Astrocyte of the cerebellum (primary cell): Measurements from ENCODE around the gene GPC5.

ENCODE experiments used
- DNase-seq: peaks from one replicate; pipeline ENCODE4 v3.0.0-alpha.2; 2011; ENCODE audit warnings: low read depth
- H3K4me3 ChIP-seq: 2 replicates; pipeline ENCODE4 v1.5.1; 2011; ENCODE audit warnings: mild to moderate bottlenecking, low read depth, low read length, moderate library complexity
- CTCF ChIP-seq: IDR thresholded peaks from 2 replicates; pipeline ENCODE4 v1.5.1; 2012; ENCODE audit warnings: low read length, low read depth, moderate library complexity, mild to moderate bottlenecking; ENCODE audit errors: missing control alignments
- in situ Hi-C: cut with HindIII; loops from 2 replicates; pipeline ENCODE4 v1.10.0; 2017; ENCODE audit warnings: low sequenced_read_pairs

GPC5 gene

GRCh38 chr13:92802776-92803175 lies 1404.4 kb downstream of the GPC5 start:
- H3K4me3 ChIP-seq: no peak overlapping the region
- TF ChIP-seq CTCF: no peak
- no peak for DNase-seq
- in situ Hi-C loops: no loop called here

GRCh38 chr13:92804346-92804745 lies 1405.9 kb downstream of the GPC5 start:
- TF ChIP-seq CTCF: no peak
- H3K4me3 ChIP-seq: no peak overlapping the region
- DNase-seq: no peak
- in situ Hi-C loops: no loop called here

- no peak for TF ChIP-seq CTCF
- in situ Hi-C loops: no loop called here
- no peak overlapping the region for H3K4me3 ChIP-seq
- DNase-seq: no peak
These were observed 1406.5 kb downstream of the GPC5 start for GRCh38 chr13:92804926-92805325.

- H3K4me3 ChIP-seq: no peak overlapping the region
- TF ChIP-seq CTCF: no peak
- no peak for DNase-seq
These were observed 1407.3 kb downstream of the GPC5 start for GRCh38 chr13:92805766-92806165.

GRCh38 chr13:92806215-92806614 lies 1407.8 kb downstream of the GPC5 start:
- no peak overlapping the region for H3K4me3 ChIP-seq
- no peak for DNase-seq
- in situ Hi-C loops: no loop called here
- no peak for TF ChIP-seq CTCF

More at GRCh38 chr13:92805766-92806165, 1407.3 kb downstream of the GPC5 start:
- in situ Hi-C loops: no loop called here

GRCh38 chr13:92807353-92807752 lies 1408.9 kb downstream of the GPC5 start:
- no peak for TF ChIP-seq CTCF
- in situ Hi-C loops: no loop called here
- DNase-seq: peak; percentile 70
- no peak overlapping the region for H3K4me3 ChIP-seq

GRCh38 chr13:92807966-92808365 lies 1409.5 kb downstream of the GPC5 start:
- TF ChIP-seq CTCF: no peak
- DNase-seq: no peak
- in situ Hi-C loops: no loop called here
- H3K4me3 ChIP-seq: no peak overlapping the region
